HG03097 (cell line): ENCODE measurements around the gene CACNB2.
"Not testable (repeated sequence)": the region's sequence is repeated elsewhere in the genome, so short reads cannot be mapped to it uniquely, and the experiment has no call there.

Experiments used
- ATAC-seq: cut with Tn5 transposase; IDR thresholded peaks from one replicate; pipeline ENCODE4 v1.9.1; 2021; ENCODE audit not compliant: unreplicated experiment, low FRiP score

The CACNB2 gene

DNA sequence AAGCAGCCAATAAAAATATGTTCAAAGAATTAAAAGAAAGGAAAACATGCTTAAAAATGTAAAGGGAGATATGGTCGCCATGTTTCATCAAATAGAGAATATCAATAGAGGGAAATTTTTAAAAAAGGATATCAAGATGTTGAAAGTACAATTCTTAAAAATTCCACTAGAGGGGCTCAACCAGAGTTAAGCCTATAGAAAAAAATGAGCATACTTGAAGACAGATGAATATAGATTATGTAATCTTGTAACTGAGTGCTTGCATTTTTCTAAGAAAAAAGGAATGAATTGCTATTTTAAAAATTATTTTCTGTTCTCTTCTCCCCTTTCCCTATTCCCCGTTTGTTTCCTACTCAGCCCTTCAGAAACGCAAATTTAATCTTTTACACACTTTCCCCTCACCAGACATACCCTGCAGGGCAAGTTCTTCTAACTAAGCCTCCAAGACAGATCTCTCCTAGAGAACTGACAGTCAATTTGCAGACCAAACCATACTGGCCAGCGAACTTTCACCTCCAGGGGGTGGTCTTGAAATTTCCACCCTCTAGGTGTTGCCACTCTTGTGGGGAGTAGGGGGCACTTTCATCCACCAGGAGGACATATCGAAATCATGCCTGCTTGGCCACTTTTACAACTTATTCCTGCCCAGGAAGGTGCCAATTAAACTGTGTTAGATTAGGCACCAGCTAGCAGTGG lies 443.5 kb downstream of the CACNB2 start:
- ATAC-seq = no peak

DNA sequence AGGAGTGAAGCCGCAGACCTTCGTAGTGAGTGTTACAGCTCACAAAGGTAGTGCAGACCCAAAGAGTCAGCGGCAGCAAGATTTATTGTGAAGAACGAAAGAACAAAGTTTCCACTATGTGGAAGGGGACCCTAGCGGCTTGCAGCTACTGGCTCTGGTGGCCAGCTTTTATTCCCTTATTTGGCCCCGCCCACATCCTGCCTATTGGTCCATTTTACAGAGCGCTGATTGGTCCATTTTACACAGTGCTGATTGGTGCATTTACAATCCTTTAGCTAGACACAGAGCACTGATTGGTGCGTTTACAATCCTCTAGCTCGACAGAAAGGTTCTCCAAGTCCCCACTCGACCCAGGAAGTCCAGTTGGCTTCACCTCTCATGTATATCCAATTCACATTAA lies 446.4 kb downstream of the CACNB2 start:
- not testable (repeated sequence) for ATAC-seq

DNA sequence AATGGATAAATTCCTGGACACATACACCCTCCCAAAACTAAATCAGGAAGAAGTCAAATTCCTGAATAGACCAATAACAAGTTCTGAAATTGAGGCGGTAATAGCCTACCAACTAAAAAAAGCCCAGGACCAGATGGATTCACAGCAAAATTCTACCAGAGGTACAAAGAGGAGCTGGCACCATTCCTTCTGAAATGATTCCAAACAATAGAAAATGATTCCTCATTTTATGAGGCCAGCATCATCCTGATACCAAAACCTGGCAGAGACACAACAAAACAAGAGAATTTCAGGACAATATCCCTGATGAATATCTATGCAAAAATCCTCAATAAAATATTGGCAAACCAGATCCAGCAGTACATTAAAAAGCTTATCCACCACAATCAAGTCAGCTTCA lies 450.9 kb downstream of the CACNB2 start:
- ATAC-seq = not testable (repeated sequence)
